Measurements from ENCODE around the gene NRXN2.

DNA sequence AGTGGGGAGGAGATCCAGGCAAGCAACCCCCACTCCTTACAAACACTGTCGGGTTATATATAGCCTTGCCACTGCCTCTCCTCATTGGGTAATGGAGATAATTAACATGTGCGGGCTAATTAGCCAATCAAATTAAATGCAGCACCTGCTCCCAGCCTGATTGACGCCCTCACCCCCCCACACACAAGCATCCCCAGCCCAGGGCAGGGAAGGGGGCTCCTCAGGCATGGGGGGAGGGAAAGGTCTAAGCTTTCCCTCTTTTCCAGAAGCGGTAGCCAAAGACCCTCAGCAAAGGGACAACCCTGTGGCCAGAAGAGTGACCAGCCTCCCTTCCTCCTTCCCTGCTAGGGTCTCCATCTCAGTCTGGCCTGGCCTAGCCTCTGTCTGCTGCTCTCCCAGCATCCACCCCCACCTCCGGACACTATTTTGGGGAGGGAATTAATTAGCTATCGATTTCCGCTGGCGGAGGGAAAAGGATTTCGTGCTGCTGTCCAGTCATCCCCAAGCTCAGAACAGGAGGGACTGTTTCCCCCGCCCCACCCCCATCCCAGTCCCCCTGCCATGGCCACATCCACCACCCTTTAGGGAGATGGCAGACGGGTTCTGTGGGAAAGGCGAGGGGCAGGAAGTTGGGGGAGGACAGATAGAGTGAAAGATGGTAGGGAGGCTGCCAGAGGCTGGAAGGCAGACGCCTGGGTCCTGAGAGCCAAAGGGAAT is 7.1 kb downstream of the NRXN2 start:
- TF ChIP-seq EZH2phosphoT487 (IDR thresholded peaks at IDR 0.05; ENCODE audit: low read length) (no peak), EZH2 (optimal IDR thresholded peaks at IDR 0.05; ENCODE audit: low read depth, low read length) (no peak)
- TF ChIP-seq, protein P1, sequence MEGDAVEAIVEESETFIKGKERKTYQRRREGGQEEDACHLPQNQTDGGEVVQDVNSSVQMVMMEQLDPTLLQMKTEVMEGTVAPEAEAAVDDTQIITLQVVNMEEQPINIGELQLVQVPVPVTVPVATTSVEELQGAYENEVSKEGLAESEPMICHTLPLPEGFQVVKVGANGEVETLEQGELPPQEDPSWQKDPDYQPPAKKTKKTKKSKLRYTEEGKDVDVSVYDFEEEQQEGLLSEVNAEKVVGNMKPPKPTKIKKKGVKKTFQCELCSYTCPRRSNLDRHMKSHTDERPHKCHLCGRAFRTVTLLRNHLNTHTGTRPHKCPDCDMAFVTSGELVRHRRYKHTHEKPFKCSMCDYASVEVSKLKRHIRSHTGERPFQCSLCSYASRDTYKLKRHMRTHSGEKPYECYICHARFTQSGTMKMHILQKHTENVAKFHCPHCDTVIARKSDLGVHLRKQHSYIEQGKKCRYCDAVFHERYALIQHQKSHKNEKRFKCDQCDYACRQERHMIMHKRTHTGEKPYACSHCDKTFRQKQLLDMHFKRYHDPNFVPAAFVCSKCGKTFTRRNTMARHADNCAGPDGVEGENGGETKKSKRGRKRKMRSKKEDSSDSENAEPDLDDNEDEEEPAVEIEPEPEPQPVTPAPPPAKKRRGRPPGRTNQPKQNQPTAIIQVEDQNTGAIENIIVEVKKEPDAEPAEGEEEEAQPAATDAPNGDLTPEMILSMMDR (IDR thresholded peaks at IDR 0.05; ENCODE audit: low read length): no peak

Measured in MM.1S (cell line).